Nephron (organoid): ENCODE data around the gene TCHP.

Source experiments
- H3K27ac Mint-ChIP-seq, 3 experiments: 2 replicates each; pipeline ENCODE4 v1.8.0; 2020; ENCODE audit warnings: mixed read lengths in 3 of 3, mild to moderate bottlenecking in 2 of 3, moderate library complexity in 1 of 3
- H3K27me3 Mint-ChIP-seq: 2 replicates; pipeline ENCODE4 v1.8.0; 2021; ENCODE audit warnings: low read depth, mild to moderate bottlenecking, moderate library complexity, mixed read lengths
- H3K36me3 Mint-ChIP-seq: 2 replicates; pipeline ENCODE4 v1.8.0; 2020; ENCODE audit warnings: low read depth, mixed read lengths
- H3K4me1 Mint-ChIP-seq: 2 replicates; pipeline ENCODE4 v1.8.0; 2020; ENCODE audit warnings: mixed read lengths
- H3K4me3 Mint-ChIP-seq, 3 experiments: 2 replicates each; pipeline ENCODE4 v1.8.0; 2020; ENCODE audit warnings: mild to moderate bottlenecking in 3 of 3, mixed read lengths in 3 of 3, moderate library complexity in 2 of 3
- H3K9me3 Mint-ChIP-seq: 2 replicates; pipeline ENCODE4 v1.8.0; 2020; ENCODE audit warnings: mixed read lengths
- TF ChIP-seq, protein P1 (sequence below), 3 experiments: fragments of 200-600 bp; sonication (generic); IDR thresholded peaks; one replicate each; pipeline ENCODE4 v1.5.0; 2021; ENCODE audit warnings: antibody characterized with exemption in 3 of 3; ENCODE audit not compliant: unreplicated experiment in 3 of 3

Gene TCHP

DNA sequence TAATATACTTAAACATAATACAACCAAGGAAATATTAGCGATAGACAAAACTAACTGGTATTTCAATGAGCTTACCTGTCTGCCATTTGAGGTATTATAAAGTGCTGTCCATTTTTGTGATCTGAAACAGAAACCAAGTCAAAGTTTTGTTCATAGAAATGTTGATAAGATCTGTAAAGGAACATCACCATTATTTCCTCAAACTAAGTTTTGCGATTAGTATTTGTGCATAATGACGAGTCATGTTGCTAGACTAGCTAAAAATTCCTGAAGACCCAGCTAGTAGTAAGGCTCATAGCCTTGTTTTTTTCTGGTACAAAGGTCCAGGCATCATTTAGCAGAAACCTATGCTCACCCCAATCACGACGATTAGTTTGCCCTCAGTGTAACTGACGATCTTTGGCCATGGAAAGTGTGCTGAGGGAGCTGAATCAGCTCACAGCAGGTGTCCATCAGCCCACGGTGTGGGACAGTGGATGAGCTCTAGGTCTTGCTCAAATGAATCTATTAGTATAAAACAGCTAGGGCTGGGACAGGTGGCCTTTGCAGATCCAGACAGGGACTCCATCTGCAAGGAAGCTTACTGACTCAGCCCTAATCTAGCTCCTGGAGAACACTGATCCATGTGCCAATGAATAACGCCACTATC is 67.4 kb downstream of the TCHP start:
- H3K27ac Mint-ChIP-seq = no peak overlapping the region
- peaks cover 37% of the 10 kb centered on the region for H3K36me3 Mint-ChIP-seq
- H3K4me1 Mint-ChIP-seq = no peaks in the 10 kb centered on the region

More for the DNA sequence above, 67.4 kb downstream of the TCHP start:
- Mint-ChIP-seq H3K9me3 (no peaks in the 10 kb centered on the region), H3K27me3 (no peaks in the 10 kb centered on the region), H3K4me3 (no peak overlapping the region)
- TF ChIP-seq, protein P1, sequence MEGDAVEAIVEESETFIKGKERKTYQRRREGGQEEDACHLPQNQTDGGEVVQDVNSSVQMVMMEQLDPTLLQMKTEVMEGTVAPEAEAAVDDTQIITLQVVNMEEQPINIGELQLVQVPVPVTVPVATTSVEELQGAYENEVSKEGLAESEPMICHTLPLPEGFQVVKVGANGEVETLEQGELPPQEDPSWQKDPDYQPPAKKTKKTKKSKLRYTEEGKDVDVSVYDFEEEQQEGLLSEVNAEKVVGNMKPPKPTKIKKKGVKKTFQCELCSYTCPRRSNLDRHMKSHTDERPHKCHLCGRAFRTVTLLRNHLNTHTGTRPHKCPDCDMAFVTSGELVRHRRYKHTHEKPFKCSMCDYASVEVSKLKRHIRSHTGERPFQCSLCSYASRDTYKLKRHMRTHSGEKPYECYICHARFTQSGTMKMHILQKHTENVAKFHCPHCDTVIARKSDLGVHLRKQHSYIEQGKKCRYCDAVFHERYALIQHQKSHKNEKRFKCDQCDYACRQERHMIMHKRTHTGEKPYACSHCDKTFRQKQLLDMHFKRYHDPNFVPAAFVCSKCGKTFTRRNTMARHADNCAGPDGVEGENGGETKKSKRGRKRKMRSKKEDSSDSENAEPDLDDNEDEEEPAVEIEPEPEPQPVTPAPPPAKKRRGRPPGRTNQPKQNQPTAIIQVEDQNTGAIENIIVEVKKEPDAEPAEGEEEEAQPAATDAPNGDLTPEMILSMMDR (IDR thresholded peaks at IDR 0.05; ENCODE audit: unreplicated experiment in 3 of 3) = no peak
